Measurements from ENCODE around the gene CMTM3.

DNA sequence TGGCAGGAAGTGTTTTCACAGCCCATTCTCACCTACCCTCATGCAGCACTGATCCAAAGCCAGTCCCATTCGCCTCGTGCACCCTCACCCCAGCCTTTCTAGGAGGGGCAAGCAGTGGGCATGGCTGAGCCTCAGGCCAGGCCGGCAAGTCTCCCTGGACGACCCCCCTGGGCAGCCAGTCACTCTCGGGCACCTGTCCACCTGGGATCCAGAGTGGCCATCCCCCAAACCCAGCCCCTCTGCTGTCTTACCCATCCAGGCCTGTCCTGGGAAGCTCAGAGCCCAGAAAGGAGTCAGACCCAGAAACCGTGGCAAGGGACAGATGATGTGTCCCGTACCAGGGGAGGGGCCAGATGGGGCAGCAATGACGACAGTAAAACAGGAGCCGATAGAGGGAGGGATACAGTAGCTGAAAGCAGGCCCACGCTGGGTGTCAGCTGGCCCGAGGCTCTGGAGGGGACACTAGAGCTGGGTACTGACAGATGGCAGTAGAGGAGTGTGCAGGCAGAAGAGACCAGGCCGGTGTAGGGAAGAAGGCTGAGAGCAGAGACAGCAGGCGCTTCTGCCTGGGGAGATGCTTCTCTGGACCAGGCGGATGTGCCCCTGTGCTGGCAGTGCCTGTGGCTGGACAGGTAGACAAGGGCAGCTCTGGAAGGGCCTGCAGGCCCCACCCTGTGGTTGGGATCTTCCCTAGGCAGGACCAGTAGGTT, 5.8 kb downstream of the CMTM3 start:
- no peak for TF ChIP-seq CTCF (IDR thresholded peaks at IDR 0.05)
- no peak for TF ChIP-seq ESRRA (CRISPR knock-in tag; IDR thresholded peaks at IDR 0.05; ENCODE audit: borderline replicate concordance)
- no peak for TF ChIP-seq USF1 (CRISPR knock-in tag; IDR thresholded peaks at IDR 0.05)
- no peak for TF ChIP-seq IRF2 (CRISPR knock-in tag; IDR thresholded peaks at IDR 0.05; ENCODE audit: borderline replicate concordance, low read depth)
- no peak for TF ChIP-seq PREB (CRISPR knock-in tag; IDR thresholded peaks at IDR 0.05; ENCODE audit: borderline replicate concordance)
- TF ChIP-seq, protein P1, sequence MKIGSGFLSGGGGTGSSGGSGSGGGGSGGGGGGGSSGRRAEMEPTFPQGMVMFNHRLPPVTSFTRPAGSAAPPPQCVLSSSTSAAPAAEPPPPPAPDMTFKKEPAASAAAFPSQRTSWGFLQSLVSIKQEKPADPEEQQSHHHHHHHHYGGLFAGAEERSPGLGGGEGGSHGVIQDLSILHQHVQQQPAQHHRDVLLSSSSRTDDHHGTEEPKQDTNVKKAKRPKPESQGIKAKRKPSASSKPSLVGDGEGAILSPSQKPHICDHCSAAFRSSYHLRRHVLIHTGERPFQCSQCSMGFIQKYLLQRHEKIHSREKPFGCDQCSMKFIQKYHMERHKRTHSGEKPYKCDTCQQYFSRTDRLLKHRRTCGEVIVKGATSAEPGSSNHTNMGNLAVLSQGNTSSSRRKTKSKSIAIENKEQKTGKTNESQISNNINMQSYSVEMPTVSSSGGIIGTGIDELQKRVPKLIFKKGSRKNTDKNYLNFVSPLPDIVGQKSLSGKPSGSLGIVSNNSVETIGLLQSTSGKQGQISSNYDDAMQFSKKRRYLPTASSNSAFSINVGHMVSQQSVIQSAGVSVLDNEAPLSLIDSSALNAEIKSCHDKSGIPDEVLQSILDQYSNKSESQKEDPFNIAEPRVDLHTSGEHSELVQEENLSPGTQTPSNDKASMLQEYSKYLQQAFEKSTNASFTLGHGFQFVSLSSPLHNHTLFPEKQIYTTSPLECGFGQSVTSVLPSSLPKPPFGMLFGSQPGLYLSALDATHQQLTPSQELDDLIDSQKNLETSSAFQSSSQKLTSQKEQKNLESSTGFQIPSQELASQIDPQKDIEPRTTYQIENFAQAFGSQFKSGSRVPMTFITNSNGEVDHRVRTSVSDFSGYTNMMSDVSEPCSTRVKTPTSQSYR (CRISPR knock-in tag; IDR thresholded peaks at IDR 0.05), result no peak
